ENCODE data around the gene SCYL2.

The SCYL2 gene

GRCh38 chr12:100266585-100266834, 467 bp upstream of the SCYL2 start:
- Histone ChIP-seq H3K9me3 (no peaks in the 10 kb centered on the region), H3K4me3 (ENCODE audit: low read depth, low read length) (peak overlapping the region; percentile 92), H3K36me3 (no peaks in the 10 kb centered on the region), H3K4me1 (no peaks in the 10 kb centered on the region), H3K27me3 (no peaks in the 10 kb centered on the region)
- TF ChIP-seq, protein P1, sequence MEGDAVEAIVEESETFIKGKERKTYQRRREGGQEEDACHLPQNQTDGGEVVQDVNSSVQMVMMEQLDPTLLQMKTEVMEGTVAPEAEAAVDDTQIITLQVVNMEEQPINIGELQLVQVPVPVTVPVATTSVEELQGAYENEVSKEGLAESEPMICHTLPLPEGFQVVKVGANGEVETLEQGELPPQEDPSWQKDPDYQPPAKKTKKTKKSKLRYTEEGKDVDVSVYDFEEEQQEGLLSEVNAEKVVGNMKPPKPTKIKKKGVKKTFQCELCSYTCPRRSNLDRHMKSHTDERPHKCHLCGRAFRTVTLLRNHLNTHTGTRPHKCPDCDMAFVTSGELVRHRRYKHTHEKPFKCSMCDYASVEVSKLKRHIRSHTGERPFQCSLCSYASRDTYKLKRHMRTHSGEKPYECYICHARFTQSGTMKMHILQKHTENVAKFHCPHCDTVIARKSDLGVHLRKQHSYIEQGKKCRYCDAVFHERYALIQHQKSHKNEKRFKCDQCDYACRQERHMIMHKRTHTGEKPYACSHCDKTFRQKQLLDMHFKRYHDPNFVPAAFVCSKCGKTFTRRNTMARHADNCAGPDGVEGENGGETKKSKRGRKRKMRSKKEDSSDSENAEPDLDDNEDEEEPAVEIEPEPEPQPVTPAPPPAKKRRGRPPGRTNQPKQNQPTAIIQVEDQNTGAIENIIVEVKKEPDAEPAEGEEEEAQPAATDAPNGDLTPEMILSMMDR (IDR thresholded peaks at IDR 0.05; ENCODE audit: low read depth, low read length) = no peak
- DNase-seq = peak; percentile 96

- no peaks in the 10 kb centered on the region for H3K9me3 ChIP-seq
Observed at GRCh38 chr12:100267603-100268281, 765 bp downstream of the SCYL2 start.

GRCh38 chr12:100268835-100269564, 2.0 kb downstream of the SCYL2 start:
- H3K4me1 ChIP-seq = no peaks in the 10 kb centered on the region
- H3K4me3 ChIP-seq (ENCODE audit: low read depth, low read length) = peak overlapping the region; percentile 92
- no peaks in the 10 kb centered on the region for H3K27me3 ChIP-seq
- no peaks in the 10 kb centered on the region for H3K36me3 ChIP-seq
- TF ChIP-seq, protein P1 (IDR thresholded peaks at IDR 0.05; ENCODE audit: low read depth, low read length) = no peak
- no peak for DNase-seq
- no peaks in the 10 kb centered on the region for H3K9me3 ChIP-seq

More at GRCh38 chr12:100267603-100268281, 765 bp downstream of the SCYL2 start:
- Histone ChIP-seq H3K4me1 (no peaks in the 10 kb centered on the region), H3K4me3 (ENCODE audit: low read depth, low read length) (peak overlapping the region; percentile 92), H3K27me3 (no peaks in the 10 kb centered on the region), H3K36me3 (no peaks in the 10 kb centered on the region)
- TF ChIP-seq, protein P1 (IDR thresholded peaks at IDR 0.05; ENCODE audit: low read depth, low read length) = no peak
- DNase-seq = no peak

- Histone ChIP-seq H3K27me3 (no peaks in the 10 kb centered on the region), H3K4me3 (ENCODE audit: low read depth, low read length) (no peak overlapping the region), H3K9me3 (no peaks in the 10 kb centered on the region), H3K4me1 (no peaks in the 10 kb centered on the region), H3K36me3 (no peaks in the 10 kb centered on the region)
- no peak for DNase-seq
- TF ChIP-seq, protein P1 (IDR thresholded peaks at IDR 0.05; ENCODE audit: low read depth, low read length) = no peak
Observed at GRCh38 chr12:100273782-100274181, 6.8 kb downstream of the SCYL2 start.

- no peaks in the 10 kb centered on the region for H3K36me3 ChIP-seq
- no peaks in the 10 kb centered on the region for H3K27me3 ChIP-seq
- TF ChIP-seq, protein P1 (IDR thresholded peaks at IDR 0.05; ENCODE audit: low read depth, low read length) = no peak
- DNase-seq = no peak
- no peaks in the 10 kb centered on the region for H3K9me3 ChIP-seq
- no peaks in the 10 kb centered on the region for H3K4me1 ChIP-seq
- H3K4me3 ChIP-seq (ENCODE audit: low read depth, low read length) = no peak overlapping the region
Observed at GRCh38 chr12:100274291-100274690, 7.3 kb downstream of the SCYL2 start.

DNA sequence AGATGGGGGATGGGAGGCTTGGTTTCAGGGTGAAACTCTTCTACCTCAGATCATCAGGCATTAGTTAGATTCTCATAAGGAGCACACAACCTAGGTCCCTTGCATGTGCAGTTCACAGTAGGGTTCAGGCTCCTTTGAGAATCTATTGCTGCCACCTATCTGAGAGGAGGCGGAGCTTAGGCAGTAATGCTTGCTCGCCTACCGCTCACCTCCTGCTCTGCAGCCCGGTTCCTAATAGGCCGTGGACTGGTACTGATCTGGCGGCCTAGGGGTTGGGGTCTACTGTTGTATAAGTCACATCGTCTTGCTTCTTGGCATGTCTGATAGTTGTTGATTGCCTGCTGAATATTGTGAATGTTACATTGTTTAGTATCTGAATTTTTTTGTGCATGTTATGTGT, 12.2 kb downstream of the SCYL2 start:
- H3K4me1 ChIP-seq = no peaks in the 10 kb centered on the region
- H3K9me3 ChIP-seq = no peaks in the 10 kb centered on the region
- no peak overlapping the region for H3K4me3 ChIP-seq (ENCODE audit: low read depth, low read length)
- no peaks in the 10 kb centered on the region for H3K27me3 ChIP-seq
- TF ChIP-seq, protein P1 (IDR thresholded peaks at IDR 0.05; ENCODE audit: low read depth, low read length) = no peak
- DNase-seq = no peak
- H3K36me3 ChIP-seq = no peaks in the 10 kb centered on the region

Data from BE2C (cell line).